HG03095 (cell line): Measurements from ENCODE around the gene TMEM87A.
"Not testable (repeated sequence)": the region's sequence is repeated elsewhere in the genome, so short reads cannot be mapped to it uniquely, and the experiment has no call there.

Experiments used
- ATAC-seq: cut with Tn5 transposase; IDR thresholded peaks from one replicate; pipeline ENCODE4 v1.9.1; 2021; ENCODE audit warnings: moderate library complexity; ENCODE audit not compliant: unreplicated experiment

Gene TMEM87A

DNA sequence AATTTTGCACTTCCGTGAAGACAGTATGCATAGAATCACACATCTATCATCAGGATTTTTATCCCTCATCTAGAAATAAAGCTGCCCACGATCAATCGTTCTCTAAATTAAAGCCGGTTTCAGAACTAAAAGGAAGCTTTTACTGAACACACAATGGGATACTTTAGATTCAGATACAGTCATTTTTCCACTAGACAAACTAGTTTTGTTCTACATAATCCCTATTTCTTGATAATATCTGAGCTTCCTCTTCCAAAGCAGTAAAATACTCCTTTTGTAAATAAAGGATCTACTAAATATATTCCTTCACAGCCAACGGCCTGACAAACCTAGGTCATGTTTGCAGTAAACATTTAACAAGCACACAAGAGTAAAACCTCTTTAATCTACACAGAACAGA is 2.2 kb downstream of the TMEM87A start:
- no peak for ATAC-seq

DNA sequence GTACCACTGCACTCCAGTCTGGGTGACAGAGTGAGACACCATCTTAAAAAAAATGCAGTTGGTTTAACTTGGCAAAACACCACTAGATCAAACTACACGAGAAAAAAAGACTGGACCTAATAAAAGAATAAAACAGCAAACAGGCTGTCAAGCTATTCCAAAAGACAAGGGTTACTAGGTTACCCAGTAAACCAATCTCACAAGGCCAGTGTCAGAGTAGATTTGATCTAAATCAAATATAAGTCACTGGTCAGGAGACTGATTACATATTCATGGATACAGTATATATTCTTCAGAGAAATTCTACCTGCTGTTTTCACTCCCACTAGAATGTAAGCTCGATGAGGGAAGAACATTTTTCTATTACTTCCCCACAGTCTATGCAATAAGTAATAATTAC is 2.7 kb downstream of the TMEM87A start:
- ATAC-seq: no peak

GRCh38 chr15:42267286-42267685 is 5.9 kb downstream of the TMEM87A start:
- no peak for ATAC-seq

DNA sequence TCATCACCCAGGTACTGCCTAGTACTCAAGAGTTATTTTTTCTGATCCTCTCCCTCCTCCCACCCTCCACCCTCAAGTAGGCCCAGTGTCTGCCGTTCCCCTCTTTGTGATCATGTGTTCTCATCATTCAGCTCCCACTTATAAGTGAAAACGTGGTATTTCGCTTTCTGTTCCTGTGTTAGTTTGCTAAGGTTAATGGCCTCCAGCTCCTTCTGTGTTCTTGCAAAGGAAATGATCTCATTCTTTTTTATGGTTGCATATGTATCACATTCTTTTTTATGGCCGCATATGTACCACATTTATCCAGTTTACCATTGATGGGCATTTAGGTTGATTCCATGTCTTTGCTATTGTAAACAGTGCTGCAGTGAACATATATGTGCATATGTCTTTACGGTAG is 8.4 kb downstream of the TMEM87A start:
- no peak for ATAC-seq

DNA sequence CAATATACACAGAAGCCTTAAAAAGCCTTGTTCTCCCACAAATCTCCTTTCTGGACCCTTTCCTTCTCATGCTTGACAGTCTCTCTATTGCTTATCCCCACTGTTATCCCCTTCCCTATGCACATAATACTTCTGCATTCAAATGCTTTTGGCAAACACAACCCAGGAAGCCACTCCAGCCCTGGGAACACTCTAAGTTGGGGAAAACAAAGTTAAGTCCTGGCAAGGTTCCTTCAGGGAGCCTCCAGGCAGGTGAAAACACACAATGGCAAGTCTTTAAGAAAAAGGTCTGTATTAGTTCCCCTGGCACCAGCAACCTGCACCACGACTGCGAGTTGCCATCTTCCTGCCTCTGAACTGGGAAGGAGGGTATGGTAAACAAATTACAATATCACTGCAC is 19.9 kb downstream of the TMEM87A start:
- ATAC-seq: no peak

- ATAC-seq: no peak
These were observed 32.4 kb downstream of the TMEM87A start for GRCh38 chr15:42240823-42241222.

- no peak for ATAC-seq
These were observed 33.6 kb downstream of the TMEM87A start for GRCh38 chr15:42239528-42240182.

DNA sequence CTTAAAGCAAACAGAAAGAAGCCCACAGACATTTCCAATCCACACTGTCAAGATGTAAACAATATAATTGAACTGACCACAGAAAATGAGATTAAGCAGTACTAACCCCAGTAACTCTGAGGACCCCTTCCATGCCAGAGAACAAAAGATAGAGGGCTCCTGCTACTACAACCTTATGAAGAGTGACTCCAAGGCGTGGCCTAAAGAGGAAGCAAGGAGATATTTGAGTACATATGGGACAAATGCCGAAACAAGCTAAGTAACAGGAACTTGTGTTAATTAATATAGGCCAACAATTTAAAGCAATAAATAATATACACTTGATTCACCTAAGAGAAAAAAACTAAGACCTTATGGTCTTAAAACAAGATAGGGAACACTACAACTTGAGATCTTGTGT is 40.1 kb downstream of the TMEM87A start:
- no peak for ATAC-seq

- ATAC-seq: no peak
These were observed 40.6 kb downstream of the TMEM87A start for GRCh38 chr15:42232606-42233005.

DNA sequence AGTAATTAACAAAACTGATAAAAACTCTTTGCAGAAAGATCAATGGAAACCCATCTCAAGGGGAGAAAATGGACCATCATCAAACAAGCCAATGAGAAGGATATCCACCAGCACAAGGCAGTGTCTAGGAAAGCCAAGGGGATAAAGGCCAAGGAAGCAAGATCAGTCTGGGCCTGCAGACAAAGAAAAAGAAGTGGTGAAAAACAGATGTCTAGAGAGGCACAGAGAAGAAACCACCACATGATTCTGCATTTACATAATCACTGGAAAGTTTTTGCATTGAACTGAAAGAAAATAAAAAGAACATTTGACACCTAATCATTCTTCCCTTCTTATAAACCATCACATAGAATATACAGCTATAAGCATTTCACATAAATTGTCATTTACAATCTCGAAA is 42.1 kb downstream of the TMEM87A start:
- ATAC-seq: no peak

- ATAC-seq: not testable (repeated sequence)
These were observed 44.3 kb downstream of the TMEM87A start for GRCh38 chr15:42228981-42229380.

DNA sequence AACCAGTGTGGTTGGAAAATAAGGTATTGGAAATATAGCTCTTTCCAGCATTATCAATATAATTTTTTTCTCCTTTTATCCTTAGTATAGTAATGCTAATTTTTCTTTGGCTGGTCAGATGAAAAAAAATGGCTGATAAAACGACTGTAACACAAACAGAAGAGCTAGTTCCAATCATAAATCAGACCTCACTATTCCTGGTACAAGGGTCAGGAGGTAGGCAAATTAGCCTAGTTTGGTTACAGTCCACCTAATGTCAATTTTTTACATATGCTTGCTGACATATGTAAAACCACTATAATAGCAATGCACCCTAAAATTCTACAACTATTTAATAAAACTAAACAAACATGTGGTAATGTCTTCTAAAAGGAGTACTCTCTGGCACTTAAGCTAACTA is 45.2 kb downstream of the TMEM87A start:
- no peak for ATAC-seq

DNA sequence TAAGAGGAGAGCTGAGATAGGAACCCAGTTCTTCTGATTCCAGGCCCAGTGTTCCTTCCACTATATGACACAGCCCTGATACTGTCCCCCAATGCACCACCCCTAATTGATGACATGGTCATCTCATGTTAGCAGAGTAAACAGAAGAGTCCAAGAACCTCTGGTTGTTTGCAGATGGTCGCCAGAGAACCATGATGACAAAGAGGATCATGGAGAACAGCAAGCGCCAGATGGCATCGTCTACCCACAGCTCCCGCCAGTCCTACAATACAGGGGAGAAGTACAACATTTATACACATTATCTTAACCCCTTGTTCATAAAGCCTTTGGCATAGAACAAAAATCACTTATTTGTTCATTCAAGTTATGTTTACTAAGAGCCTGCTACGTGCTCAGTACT is 46.6 kb downstream of the TMEM87A start:
- ATAC-seq: no peak

- no peak for ATAC-seq
These were observed 53.0 kb downstream of the TMEM87A start for GRCh38 chr15:42220216-42220615.

- no peak for ATAC-seq
These were observed 54.2 kb downstream of the TMEM87A start for GRCh38 chr15:42218953-42219592.

DNA sequence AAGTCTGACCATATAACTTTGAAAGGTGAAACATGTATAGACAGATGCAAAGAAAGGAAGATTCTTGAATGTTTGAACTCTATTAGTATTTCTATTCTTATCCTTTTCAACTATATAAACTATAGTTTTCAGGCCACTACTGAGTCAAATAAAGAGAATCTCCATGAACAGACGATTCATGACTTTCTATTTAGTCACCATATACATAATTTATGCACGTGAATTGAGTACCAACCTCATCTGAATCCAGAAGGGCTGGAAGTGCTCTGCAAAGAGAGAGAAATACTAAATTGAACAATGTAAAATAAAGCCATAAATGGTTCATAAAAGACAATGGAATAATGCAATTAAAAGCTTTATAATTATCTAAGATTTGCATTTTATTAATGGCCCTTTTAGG is 55.7 kb downstream of the TMEM87A start:
- ATAC-seq: no peak

DNA sequence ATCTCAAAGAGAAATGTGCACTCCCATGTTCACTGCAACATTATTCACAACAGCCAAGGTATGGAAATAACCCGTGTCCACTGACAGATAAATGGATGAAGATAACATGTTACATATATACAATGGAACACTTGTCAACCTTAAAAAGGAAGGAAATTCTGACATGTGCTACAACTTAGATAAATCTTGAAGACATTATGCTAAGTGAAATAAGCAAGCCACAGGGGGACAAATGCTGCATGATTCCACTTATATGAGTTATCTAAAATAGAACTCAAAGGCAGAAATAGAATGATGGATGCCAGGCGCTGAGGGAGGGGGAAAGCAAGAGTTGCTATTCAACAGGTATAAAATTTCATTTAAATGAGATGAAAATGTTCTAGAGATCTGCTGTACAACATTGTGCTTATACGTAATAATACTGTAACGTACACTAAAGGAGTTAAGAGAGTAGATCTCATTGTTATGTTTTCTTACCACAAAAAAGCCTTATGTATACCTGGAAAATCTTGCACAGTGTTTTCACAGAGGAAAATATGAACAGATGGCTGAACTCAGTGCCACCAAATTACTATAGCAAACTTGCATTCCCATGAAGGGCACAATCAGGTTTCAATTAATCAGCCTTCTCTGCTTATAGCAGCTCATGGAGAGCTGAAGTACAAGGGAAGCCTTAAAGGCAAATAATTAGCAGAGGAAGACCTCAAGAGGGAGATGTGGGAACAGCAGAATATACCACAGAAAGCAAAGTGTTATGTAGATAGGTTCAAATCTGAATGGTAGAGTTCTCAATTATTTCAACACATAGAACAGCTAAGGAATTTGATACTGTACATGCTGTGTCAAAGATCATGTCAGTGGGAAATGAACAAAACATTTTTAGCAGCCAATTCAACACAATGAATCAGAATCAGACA is 57.1 kb downstream of the TMEM87A start:
- no peak for ATAC-seq

DNA sequence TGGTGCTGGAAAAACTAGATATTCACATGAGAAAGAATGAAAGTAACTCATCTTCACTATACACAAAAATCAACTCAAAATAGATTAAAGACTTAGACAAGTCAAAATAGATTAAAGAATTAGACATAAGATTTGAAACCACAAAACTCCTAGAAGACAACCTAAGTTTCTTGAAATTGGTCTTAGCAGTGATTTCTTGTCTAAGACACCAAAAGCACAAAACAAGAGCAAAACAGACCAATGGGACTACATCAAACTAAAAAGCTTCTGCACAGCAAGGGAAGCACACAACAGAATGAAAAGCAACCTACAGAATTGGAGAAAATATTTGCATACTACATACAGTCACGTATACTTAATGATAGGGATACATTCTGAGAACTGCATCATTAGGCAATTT is 58.6 kb downstream of the TMEM87A start:
- ATAC-seq: no peak

GRCh38 chr15:42213511-42213910 is 59.7 kb downstream of the TMEM87A start:
- ATAC-seq: no peak

DNA sequence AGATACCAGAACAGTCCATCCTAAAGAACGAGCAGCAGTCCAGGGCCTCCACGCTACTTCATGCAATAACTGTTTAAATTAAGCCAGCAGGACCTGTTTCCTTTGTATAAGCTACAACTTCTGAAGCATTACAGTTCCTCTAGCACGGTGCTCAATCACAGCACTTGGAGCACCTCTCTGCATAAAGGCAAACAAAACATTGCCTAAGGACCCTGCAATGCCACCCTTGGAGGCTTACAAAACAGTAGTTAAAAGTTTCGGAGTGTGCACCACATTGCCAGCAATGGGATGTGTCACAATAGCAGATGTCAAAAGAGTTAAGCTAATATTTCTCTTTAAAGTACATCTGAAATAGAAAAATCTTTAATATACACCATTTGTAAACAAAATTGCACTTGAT is 62.5 kb downstream of the TMEM87A start:
- no peak for ATAC-seq

- peak; percentile 79 for ATAC-seq
These were observed 65.3 kb downstream of the TMEM87A start, which contains the start of gene VPS39 for GRCh38 chr15:42207674-42208579. Gene VPS39 (minus strand): TSS chr15:42208304. CDS start chr15:42208153, 151 bp downstream.
